Left forelimb (tissue), 1 donor: ENCODE measurements around the gene CACNA2D3.

Experiments
- DNase-seq: peaks from one replicate; pipeline ENCODE4 v3.0.0-alpha.2; 2018; ENCODE audit warnings: low spot score

Gene CACNA2D3

DNA sequence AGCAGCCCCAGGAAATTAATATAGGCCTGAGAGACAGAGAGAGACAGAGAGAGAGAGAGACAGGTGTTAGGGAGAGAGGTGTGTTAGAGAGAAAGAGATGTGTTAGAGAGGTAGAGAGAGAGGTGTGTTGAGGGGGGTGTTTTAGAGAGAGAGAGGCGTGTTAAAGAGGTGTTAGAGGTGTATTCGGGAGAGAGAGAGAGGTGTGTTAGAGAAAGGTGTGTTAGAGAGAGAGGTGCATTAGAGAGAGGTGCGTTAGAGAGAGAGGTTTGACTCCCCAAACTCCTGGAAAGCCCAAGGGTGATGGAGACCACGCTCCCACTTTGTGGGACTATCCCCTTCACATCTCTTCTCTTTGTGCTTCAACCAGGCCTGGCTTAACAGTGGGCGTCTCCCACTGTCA is 95.5 kb downstream of the CACNA2D3 start:
- DNase-seq: no peak

DNA sequence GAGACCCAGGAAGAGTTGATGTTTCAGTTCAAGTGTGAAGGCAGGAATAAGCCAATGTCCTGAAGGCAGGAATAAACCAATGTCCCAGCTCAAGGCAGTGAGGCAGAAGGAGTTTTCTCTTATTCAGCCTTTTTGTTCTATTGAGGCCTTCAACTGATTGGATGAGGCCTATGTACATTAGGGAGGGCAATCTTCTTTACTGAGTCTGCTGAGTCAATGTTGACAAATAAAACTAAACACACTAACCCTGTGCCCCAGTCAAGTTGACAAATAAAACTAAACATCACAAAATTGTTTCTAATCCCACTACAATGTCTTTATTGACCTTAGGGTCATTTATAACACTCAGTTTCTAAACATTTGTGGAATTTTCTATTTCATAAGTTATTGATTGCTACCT is 100.0 kb downstream of the CACNA2D3 start:
- DNase-seq: no peak

- no peak for DNase-seq
Observed at GRCh38 chr3:54223063-54223462, 100.7 kb downstream of the CACNA2D3 start.

GRCh38 chr3:54225841-54226528 is 103.6 kb downstream of the CACNA2D3 start:
- DNase-seq: no peak

DNA sequence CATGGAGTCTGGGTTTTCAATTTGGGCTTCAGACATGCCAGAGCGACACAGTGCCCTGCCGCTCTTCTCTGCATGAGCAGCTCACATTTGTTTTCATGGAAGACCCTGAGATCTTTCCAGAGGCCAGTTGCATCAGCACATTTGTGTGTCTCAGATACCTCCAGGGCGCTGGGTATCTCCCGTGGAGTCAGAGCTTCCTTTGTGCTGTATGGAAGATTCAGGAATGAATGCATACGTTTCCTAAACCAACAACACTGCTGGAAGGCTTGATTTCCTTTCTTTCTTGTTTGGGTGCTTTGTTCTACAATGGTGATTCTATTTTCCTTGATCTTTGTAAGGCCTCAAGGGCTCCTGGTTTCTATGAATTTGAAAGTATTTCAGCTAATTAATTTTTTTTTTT is 106.5 kb downstream of the CACNA2D3 start:
- DNase-seq: no peak

DNA sequence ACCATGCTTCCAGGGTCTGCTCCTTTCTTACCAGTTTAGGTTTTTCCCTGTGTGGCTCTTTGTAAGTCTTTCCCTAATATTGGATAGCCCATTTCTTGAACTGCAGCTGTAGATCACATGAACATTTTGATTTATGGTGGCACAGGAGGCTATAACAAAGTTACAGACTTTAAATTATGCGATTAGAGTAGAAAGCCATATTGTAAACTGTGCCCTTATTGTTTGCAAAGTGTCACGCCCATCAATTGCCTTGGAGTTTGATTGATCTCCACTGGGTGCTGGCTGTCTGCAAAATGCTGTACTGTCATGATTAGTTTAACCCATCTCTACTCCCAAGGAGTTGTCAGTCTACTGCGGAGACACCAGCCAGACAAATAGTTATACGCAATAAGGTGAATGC is 110.3 kb downstream of the CACNA2D3 start:
- no peak for DNase-seq

GRCh38 chr3:54235998-54236397 is 113.6 kb downstream of the CACNA2D3 start:
- DNase-seq: no peak

DNA sequence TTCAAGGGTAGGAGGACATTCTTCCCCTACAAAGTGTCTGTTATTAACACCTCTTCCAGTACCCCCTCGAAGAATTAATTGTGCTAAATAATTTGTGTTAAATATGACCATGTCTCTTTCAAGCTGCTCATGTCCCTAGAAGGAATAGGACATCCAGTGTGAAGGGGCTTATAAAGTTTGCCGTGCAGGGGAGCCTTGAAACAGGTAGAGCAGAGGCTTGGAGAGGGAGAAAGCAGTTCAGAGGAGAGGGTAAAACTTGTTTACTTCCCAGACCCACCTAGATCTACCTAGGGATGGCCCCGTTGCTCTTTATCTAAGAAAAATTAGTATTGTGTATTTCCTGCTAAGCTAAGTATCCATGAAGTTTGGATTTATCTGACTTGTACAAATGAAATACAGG is 114.8 kb downstream of the CACNA2D3 start:
- no peak for DNase-seq

- no peak for DNase-seq
Observed at GRCh38 chr3:54237788-54238502, 115.6 kb downstream of the CACNA2D3 start.

- DNase-seq: no peak
Observed at GRCh38 chr3:54240309-54240708, 118.0 kb downstream of the CACNA2D3 start.

- DNase-seq: no peak
Observed at GRCh38 chr3:54243056-54243931, 120.9 kb downstream of the CACNA2D3 start.

DNA sequence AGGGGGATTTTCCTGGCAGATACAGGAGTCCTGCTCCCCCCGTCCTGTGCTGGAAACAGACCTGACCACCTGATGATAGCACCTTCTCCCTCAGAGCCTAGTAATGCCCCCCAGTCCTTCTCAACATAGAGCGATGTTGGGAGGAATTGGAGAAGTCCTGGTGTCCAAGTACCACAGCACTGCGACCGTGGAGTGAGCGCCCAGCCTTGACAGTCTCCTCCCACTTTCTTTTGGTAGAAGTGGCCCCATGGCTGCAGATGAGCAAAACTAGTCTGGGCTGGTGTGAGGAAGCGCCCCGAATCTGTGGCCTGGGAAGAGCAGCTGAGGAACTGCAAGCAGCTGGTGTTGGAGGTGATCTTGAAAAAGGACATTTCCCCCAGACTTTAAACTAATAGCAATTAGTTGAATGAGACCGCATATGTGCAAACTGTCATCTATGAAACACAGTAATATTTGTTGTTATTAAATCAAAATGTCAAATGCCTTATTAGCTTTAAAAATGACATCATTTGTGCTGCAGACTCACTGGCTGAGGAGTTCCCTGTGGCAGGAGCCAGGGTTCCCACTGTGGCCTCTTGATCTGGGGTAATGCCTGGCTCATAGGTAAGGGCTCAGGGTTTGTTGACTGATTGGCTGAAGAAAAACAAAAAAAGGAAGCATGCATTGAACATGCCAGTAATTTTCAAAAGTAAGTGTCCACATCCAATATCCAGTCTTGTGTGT is 121.8 kb downstream of the CACNA2D3 start:
- no peak for DNase-seq

- no peak for DNase-seq
Observed at GRCh38 chr3:54251705-54252104, 129.4 kb downstream of the CACNA2D3 start.

GRCh38 chr3:54257125-54257720 is 134.9 kb downstream of the CACNA2D3 start:
- no peak for DNase-seq

GRCh38 chr3:54259636-54260035 is 137.3 kb downstream of the CACNA2D3 start:
- no peak for DNase-seq

DNA sequence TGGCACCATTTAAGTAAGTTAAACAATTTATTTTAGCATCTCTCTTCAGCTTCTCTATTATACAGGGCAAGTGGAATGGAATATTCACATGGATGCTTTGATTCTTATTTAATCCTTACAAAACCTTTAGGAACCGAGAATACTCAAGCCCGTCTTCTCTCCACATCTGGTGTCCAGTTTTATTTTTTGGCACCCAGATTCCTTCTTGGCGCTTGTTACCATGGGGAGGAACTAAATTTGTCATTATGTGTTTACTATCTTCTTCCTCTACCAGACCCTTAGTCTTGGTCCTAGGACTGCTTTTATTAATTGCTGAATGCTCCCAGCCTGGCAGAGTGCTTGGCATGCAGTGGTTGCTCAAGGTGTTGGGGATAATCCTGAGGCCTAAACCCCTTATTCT is 138.8 kb downstream of the CACNA2D3 start:
- DNase-seq: no peak

GRCh38 chr3:54262541-54262940 is 140.2 kb downstream of the CACNA2D3 start:
- no peak for DNase-seq

GRCh38 chr3:54262946-54263345 is 140.6 kb downstream of the CACNA2D3 start:
- DNase-seq: no peak

GRCh38 chr3:54264050-54264449 is 141.7 kb downstream of the CACNA2D3 start:
- DNase-seq: no peak

DNA sequence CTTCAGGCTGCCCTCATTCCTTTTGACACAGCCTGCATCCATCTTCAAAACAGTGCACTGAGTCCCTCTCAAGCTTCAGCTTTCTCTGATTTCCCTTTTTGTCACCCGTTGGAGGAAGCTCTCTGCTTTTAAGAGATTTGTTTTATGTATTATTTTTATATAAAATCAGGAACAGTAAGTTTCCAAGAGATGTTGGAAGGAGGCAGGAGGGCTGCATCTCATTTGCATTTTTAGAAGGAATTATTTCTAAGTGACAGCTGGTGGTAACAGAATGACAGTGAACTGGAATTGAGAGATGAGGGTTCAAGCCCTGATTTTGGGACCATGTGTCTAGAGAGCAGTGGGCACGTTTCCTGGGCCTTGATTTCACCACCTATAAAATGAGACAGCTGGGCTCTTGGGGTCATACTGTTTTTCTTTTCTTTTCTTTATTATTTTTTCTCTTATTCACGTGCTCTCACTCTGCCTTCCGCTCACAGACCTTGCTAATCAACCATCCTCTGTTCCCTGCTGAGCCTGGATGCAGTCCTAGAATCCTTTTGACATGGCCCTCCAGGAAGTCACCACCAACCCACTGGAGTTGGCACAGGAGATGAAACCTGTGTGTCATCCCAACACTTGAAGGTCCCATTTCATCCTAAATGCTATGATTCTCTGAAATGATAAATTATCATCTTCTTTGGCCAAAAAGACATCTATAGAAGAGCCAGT is 148.6 kb downstream of the CACNA2D3 start:
- DNase-seq: no peak

DNA sequence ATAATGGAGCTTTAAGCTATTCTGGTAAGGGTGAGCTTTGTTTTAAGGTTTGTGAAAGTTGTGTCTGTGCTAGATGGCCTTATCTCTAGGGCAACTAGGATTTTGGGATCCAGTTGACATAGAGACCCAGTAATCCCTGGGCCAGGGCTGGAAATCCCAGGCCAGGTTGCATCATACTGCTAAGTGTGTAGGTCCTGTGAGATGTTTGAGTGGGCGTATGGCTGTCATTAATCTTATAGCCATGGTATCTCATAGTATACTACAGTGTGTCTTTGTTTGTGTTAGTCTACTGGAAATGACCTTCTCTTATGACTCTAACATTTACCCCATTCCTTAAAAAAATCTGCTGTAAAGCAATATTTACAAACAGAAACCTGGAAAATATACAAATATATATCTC is 151.4 kb downstream of the CACNA2D3 start:
- no peak for DNase-seq
